Liver (tissue), 9 donors: ENCODE results near the gene KRTAP3-2. TPM values are rescaled to one million over a fixed set of nuclear protein-coding genes. Genes with fewer than 3 reads are reported as not detected.

Experiments
- DNase-seq: peaks from one replicate; pipeline ENCODE4 v3.0.0-alpha.2; 2017; ENCODE audit warnings: low spot score
- H3K27ac ChIP-seq, 2 donors: one replicate each; pipeline ENCODE4 v1.7.0; 2013; ENCODE audit warnings: inconsistent platforms in 2 of 2, low read length in 2 of 2, control low read depth in 1 of 2, low read depth in 1 of 2, mild to moderate bottlenecking in 1 of 2
- H3K27me3 ChIP-seq, 4 donors: one replicate each; pipeline versions ENCODE4 v1.6.1 to v1.7.0; 2013; ENCODE audit warnings: low read length in 3 of 4, inconsistent platforms in 1 of 4, mild to moderate bottlenecking in 1 of 4, moderate library complexity in 1 of 4; ENCODE audit not compliant: control insufficient read depth in 4 of 4, insufficient read depth in 4 of 4
- H3K36me3 ChIP-seq, 4 donors: one replicate each; pipeline versions ENCODE4 v1.6.1 to v1.7.0; 2013; ENCODE audit warnings: low read length in 3 of 4, mild to moderate bottlenecking in 3 of 4, low read depth in 1 of 4, moderate library complexity in 1 of 4; ENCODE audit not compliant: control insufficient read depth in 4 of 4, insufficient read depth in 3 of 4
- H3K4me1 ChIP-seq, 4 donors: one replicate each; pipeline versions ENCODE4 v1.6.1 to v1.7.0; 2013; ENCODE audit warnings: low read length in 3 of 4, mild to moderate bottlenecking in 3 of 4, moderate library complexity in 1 of 4; ENCODE audit not compliant: control insufficient read depth in 4 of 4, insufficient read depth in 4 of 4
- H3K4me3 ChIP-seq, 3 donors: one replicate each; pipeline versions ENCODE4 v1.6.1 to v1.7.0; 2013; ENCODE audit warnings: low read length in 3 of 3, control low read depth in 1 of 3, low read depth in 1 of 3, mild to moderate bottlenecking in 1 of 3
- H3K9ac ChIP-seq, 2 donors: one replicate each; pipeline ENCODE4 v1.7.0; 2013; ENCODE audit warnings: low read length in 2 of 2, mild to moderate bottlenecking in 2 of 2, moderate library complexity in 2 of 2, control low read depth in 1 of 2, low read depth in 1 of 2
- H3K9me3 ChIP-seq, 4 donors: one replicate each; pipeline versions ENCODE4 v1.6.1 to v1.7.0; 2013; ENCODE audit warnings: low read length in 3 of 4; ENCODE audit not compliant: control insufficient read depth in 4 of 4
- ATF3 ChIP-seq: IDR thresholded peaks from 2 replicates; pipeline ENCODE4 v1.6.1; 2016; ENCODE audit warnings: antibody characterized with exemption
- CTCF ChIP-seq: fragments of 150-350 bp; IDR thresholded peaks from 2 replicates; pipeline ENCODE4 v1.5.1; 2017; ENCODE audit warnings: improper control_type of control experiment, low read depth, low read length; ENCODE audit not compliant: missing input control
- EGR1 ChIP-seq, 2 donors: IDR thresholded peaks; 2 replicates each; pipeline ENCODE4 v1.6.1; 2016 to 2018; ENCODE audit warnings: antibody characterized with exemption in 2 of 2, low read depth in 2 of 2
- FOXA1 ChIP-seq: IDR thresholded peaks from 2 replicates; pipeline ENCODE4 v1.6.1; 2016; ENCODE audit warnings: antibody characterized with exemption
- FOXA2 ChIP-seq: IDR thresholded peaks from 2 replicates; pipeline ENCODE4 v1.6.1; 2016; ENCODE audit warnings: antibody characterized with exemption
- GABPA ChIP-seq, 2 donors: IDR thresholded peaks in 1 of 2; conservative IDR thresholded peaks in 1 of 2; 2 replicates each; pipeline ENCODE4 v1.6.1; 2016; ENCODE audit warnings: antibody characterized with exemption in 2 of 2, mild to moderate bottlenecking in 1 of 2, moderate library complexity in 1 of 2
- HNF4A ChIP-seq, 2 donors: conservative IDR thresholded peaks; 2 replicates each; pipeline ENCODE4 v1.6.1; 2016; ENCODE audit warnings: antibody characterized with exemption in 2 of 2, mild to moderate bottlenecking in 2 of 2
- HNF4G ChIP-seq: IDR thresholded peaks from 2 replicates; pipeline ENCODE4 v1.6.1; 2016; ENCODE audit warnings: antibody characterized with exemption
- JUND ChIP-seq, 2 donors: IDR thresholded peaks; 2 replicates each; pipeline ENCODE4 v1.6.1; 2016; ENCODE audit warnings: antibody characterized with exemption in 2 of 2
- NR2F2 ChIP-seq: IDR thresholded peaks from 2 replicates; pipeline ENCODE4 v1.6.1; 2016; ENCODE audit warnings: antibody characterized with exemption
- RAD21 ChIP-seq, 2 donors: IDR thresholded peaks; 2 replicates each; pipeline ENCODE4 v1.6.1; 2016; ENCODE audit warnings: antibody characterized with exemption in 2 of 2, mild to moderate bottlenecking in 2 of 2
- RXRA ChIP-seq, 2 donors: IDR thresholded peaks; 2 replicates each; pipeline ENCODE4 v1.6.1; 2017 to 2018; ENCODE audit warnings: antibody characterized with exemption in 2 of 2, mild to moderate bottlenecking in 1 of 2
- SP1 ChIP-seq: IDR thresholded peaks from 2 replicates; pipeline ENCODE4 v1.6.1; 2018; ENCODE audit warnings: antibody characterized with exemption, mild to moderate bottlenecking
- TAF1 ChIP-seq: conservative IDR thresholded peaks from 2 replicates; pipeline ENCODE4 v1.6.1; 2016; ENCODE audit warnings: antibody characterized with exemption, mild to moderate bottlenecking
- YY1 ChIP-seq: IDR thresholded peaks from 2 replicates; pipeline ENCODE4 v1.6.1; 2016; ENCODE audit warnings: antibody characterized with exemption, mild to moderate bottlenecking
- ZBTB33 ChIP-seq: IDR thresholded peaks from 2 replicates; pipeline ENCODE4 v1.6.1; 2016; ENCODE audit warnings: antibody characterized with exemption
- WGBS: extraction: QIAGEN DNeasy Blood & Tissue Kit; methylation state at CpG from one replicate; pipeline ENCODE4 v1.1.7; 2013; 5-methylcytosine and 5-hydroxymethylcytosine counted together
- polyA plus RNA-seq, 2 donors: library from polyadenylated mRNA; stranded (reverse) in 1 of 2; unstranded in 1 of 2; fragments of 200-250 nt in 1 of 2; fragments of >200 nt in 1 of 2; fragmentation: Nextera tagmentation in 1 of 2; extraction: Ambion mirVana in 1 of 2; gene quantifications; one replicate each; pipeline versions ENCODE4 v1.2.1 to v1.2.3, GENCODE V29; 2013 to 2015
- total RNA-seq, 2 donors: library from RNA; depleted of rRNA; stranded (reverse); fragments of >200 nt; gene quantifications; one replicate each; pipeline ENCODE4 v1.2.3, GENCODE V29; 2014
- TF ChIP-seq, protein P1 (sequence below): IDR thresholded peaks from 2 replicates; pipeline ENCODE4 v1.6.1; 2016; ENCODE audit warnings: antibody characterized with exemption
- TF ChIP-seq, protein P2 (sequence below): IDR thresholded peaks from 2 replicates; pipeline ENCODE4 v1.6.1; 2016; ENCODE audit warnings: antibody characterized with exemption, mild to moderate bottlenecking
- donor health status: healthy.
- donor health status: healthy.
- donor health status: healthy.
- donor health status: healthy.
- donor health status: healthy.

The KRTAP3-2 gene
- total and polyA plus RNA-seq, 4 donors, result not detected

DNA sequence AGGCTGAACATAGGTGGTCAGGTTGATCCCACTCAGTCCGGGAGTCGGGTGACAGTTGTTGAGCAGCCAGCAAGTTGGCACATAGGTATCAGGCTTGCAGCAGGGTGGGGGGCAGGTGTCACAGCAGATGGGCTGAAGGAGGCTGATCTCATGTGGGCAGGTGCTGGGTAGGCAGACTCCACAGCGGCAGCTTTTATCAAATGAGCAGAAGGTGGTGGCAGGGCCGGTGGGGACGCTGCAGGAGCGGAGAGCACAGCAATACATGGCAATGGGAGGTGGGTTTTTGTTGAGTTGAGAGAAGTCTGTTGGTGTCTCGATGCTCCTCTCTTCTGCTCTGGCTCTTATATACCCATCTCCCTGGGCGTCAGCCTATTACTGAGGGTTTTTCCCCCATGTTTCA, 9.1 kb upstream of the KRTAP3-2 start, which contains the start of gene KRTAP3-1:
Gene KRTAP3-1, minus strand, starts transcription at position 318 of the 400 bp plus-strand sequence. Its CDS starts 54 bp downstream, at position 264.
- H3K4me1 ChIP-seq, result no peaks in the 10 kb centered on the region
- H3K27ac ChIP-seq, result no peak within 1 kb of the TSS
- no peak for TF ChIP-seq FOXA2
- no peak for TF ChIP-seq CTCF
- TF ChIP-seq, protein P1, sequence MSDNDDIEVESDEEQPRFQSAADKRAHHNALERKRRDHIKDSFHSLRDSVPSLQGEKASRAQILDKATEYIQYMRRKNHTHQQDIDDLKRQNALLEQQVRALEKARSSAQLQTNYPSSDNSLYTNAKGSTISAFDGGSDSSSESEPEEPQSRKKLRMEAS, result no peak
- TF ChIP-seq JUND (IDR thresholded peaks at IDR 0.05), result no peak
- TF ChIP-seq EGR1 (IDR thresholded peaks at IDR 0.05; ENCODE audit: low read depth in 2 of 2), result no peak
- no peak for TF ChIP-seq RXRA (IDR thresholded peaks at IDR 0.05)
- TF ChIP-seq, protein P2, sequence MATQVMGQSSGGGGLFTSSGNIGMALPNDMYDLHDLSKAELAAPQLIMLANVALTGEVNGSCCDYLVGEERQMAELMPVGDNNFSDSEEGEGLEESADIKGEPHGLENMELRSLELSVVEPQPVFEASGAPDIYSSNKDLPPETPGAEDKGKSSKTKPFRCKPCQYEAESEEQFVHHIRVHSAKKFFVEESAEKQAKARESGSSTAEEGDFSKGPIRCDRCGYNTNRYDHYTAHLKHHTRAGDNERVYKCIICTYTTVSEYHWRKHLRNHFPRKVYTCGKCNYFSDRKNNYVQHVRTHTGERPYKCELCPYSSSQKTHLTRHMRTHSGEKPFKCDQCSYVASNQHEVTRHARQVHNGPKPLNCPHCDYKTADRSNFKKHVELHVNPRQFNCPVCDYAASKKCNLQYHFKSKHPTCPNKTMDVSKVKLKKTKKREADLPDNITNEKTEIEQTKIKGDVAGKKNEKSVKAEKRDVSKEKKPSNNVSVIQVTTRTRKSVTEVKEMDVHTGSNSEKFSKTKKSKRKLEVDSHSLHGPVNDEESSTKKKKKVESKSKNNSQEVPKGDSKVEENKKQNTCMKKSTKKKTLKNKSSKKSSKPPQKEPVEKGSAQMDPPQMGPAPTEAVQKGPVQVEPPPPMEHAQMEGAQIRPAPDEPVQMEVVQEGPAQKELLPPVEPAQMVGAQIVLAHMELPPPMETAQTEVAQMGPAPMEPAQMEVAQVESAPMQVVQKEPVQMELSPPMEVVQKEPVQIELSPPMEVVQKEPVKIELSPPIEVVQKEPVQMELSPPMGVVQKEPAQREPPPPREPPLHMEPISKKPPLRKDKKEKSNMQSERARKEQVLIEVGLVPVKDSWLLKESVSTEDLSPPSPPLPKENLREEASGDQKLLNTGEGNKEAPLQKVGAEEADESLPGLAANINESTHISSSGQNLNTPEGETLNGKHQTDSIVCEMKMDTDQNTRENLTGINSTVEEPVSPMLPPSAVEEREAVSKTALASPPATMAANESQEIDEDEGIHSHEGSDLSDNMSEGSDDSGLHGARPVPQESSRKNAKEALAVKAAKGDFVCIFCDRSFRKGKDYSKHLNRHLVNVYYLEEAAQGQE, result no peak
- no peak for TF ChIP-seq HNF4A (conservative IDR thresholded peaks at IDR 0.05)
- no peak for TF ChIP-seq ATF3
- TF ChIP-seq TAF1, result no peak
- no peak for TF ChIP-seq YY1
- no peak within 1 kb of the TSS for H3K9ac ChIP-seq
- H3K27me3 ChIP-seq, result peaks cover 0 to 3% (median 0%) of the 10 kb centered on the region in 4 donors
- no peaks in the 10 kb centered on the region for H3K9me3 ChIP-seq
- WGBS, result 77% methylated on average over 8 of the region's 8 CpGs
- H3K36me3 ChIP-seq, result no peaks in the 10 kb centered on the region
- H3K4me3 ChIP-seq, result no peak within 1 kb of the TSS
- no peak for DNase-seq

DNA sequence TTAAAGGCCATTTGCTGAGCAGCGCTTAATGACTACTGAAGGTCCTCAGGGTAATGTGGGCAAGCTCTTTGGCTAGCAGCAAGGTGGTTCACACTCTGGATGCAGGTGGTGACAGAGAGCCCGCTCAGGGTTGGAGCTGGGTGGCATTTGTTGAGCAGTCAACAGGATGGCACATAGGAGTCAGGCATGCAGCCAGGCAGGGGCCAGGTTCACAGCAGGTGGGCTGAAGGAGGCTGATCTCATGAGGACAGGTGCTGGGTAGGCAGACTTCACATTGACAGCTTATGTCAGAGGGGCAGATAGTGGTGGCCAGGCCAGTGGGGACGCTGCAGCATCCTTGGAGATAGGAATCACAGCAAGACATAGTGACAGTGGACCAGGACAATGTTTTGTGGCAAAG, 4.7 kb upstream of the KRTAP3-2 start:
- WGBS, result 85% methylated on average over 3 of the region's 3 CpGs
- Histone ChIP-seq H3K4me3 (no peak overlapping the region), H3K27me3 (peaks cover 0 to 3% (median 0%) of the 10 kb centered on the region in 4 donors), H3K9ac (no peak overlapping the region), H3K36me3 (no peaks in the 10 kb centered on the region), H3K9me3 (no peaks in the 10 kb centered on the region), H3K27ac (no peak overlapping the region), H3K4me1 (no peaks in the 10 kb centered on the region)
- DNase-seq, result no peak
- TF ChIP-seq JUND (IDR thresholded peaks at IDR 0.05), result no peak
- no peak for TF ChIP-seq HNF4G
- TF ChIP-seq NR2F2, result no peak
- TF ChIP-seq, protein P1, result no peak
- TF ChIP-seq SP1, result no peak
- no peak for TF ChIP-seq HNF4A (conservative IDR thresholded peaks at IDR 0.05)
- TF ChIP-seq GABPA (IDR thresholded peaks at IDR 0.05 in 1 of 2, conservative IDR thresholded peaks at IDR 0.05 in 1 of 2), result no peak
- no peak for TF ChIP-seq ZBTB33
- no peak for TF ChIP-seq RXRA (IDR thresholded peaks at IDR 0.05)
- TF ChIP-seq, protein P2, result no peak
- no peak for TF ChIP-seq CTCF
- TF ChIP-seq RAD21 (IDR thresholded peaks at IDR 0.05), result no peak
- TF ChIP-seq FOXA1, result no peak
- no peak for TF ChIP-seq FOXA2
